Stimulated activated CD8-positive, alpha-beta memory T cell treated with anti-CD3 and anti-CD28 coated beads, Interleukin-2, amount 100 ng/mL, for 1 hour (primary cell): ENCODE results near the gene CDK2AP2.
"Not testable (repeated sequence)": the region's sequence is repeated elsewhere in the genome, so short reads cannot be mapped to it uniquely, and the experiment has no call there.

Experiments
- DNase-seq, 2 donors: peaks; one replicate each; pipeline ENCODE4 v3.0.0-alpha.2; 2020; ENCODE audit warnings: low read depth in 2 of 2

Gene CDK2AP2, protein sequence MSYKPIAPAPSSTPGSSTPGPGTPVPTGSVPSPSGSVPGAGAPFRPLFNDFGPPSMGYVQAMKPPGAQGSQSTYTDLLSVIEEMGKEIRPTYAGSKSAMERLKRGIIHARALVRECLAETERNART

DNA sequence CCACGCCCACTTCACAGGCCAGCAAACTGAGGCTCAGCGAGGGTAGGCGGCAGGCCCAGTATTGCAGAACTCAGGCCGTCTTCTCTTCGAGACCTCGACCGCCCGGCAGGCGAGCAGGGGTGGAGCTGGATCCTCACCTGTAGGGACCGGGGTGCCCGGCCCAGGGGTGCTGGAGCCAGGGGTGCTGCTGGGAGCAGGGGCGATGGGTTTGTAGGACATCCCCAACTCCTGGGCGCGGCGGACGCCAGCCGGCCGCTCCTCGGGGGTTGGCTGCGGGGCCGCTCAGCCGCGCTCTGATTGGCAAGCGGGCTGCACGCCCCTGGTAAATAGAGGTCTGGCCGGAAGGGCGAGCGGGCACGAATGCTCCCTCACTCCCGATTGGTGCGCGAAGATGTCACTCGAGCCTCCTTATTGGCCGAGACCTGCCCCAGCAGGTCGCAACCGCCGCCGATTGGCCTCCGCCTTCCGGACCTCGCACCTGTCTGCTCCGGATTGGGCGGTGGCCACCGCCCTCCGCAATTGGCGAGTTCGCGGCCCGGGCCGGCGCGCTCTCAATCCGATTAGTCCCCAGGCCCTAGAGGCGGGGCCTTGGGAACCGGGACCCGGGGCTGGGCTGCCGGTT is at the start of gene CDK2AP2:
CDK2AP2 (minus strand) TSS at position 299 of the 622 bp plus-strand sequence; CDS start at position 219, 80 bp downstream.
- DNase-seq = peak; percentile 93 to 95

DNA sequence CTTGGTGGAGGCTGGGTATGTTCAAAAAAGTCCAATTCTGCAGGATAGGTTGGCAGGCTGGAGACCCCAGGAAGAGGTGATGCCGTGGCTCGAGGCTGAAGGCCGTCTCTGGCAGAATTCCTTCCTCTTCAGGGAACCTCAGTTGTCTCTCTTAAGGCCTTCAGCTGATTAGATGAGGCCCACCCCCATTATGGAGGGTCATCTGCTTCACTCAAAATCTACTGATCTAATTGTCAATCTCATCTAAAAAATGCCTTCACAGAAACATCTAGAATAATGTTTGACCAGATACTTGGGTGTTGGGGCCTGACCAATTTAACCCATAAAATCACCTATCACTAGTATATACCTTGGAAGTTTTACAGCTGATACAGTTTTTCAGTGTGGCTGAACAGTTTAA is 48.3 kb upstream of the CDK2AP2 start:
- no peak for DNase-seq

DNA sequence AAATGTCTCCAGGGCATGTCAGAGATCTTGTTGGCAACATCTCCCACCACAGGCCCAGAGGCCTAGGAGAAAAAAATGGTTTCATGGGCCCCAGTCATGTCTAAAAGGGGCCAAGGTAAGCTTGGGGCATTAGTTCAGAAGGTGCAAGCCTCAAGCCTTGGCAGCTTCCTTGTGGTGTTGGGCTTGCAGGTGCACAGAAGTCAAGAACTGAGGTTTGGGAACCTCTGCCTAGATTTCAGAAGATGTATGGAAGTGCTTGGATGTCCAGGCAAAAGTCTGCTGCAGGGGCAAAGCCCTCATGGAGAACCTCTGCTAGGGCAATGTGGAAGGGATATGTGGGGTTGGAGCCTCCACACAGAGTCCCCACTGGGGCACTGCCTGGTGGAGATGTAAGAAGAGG is 43.7 kb upstream of the CDK2AP2 start:
- not testable (repeated sequence) for DNase-seq

DNA sequence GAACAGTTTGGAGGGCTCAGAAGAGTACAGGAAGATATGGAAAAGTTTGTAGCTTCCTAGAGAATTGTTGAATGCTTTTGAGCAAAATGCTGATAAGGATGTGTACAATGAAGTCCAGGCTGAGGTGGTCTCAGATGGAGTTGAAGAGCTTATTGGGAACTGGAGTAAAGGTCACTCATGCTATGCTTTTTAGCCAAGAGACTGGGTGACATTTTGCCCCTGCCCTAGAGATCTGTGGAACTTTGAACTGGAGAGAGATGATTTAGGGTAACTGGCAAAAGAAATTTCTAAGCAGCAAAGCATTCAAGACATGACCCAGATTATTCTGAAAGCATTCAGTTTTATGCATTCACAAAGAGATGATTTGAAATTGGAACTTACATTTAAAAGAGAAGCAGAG is 43.2 kb upstream of the CDK2AP2 start:
- DNase-seq = no peak

DNA sequence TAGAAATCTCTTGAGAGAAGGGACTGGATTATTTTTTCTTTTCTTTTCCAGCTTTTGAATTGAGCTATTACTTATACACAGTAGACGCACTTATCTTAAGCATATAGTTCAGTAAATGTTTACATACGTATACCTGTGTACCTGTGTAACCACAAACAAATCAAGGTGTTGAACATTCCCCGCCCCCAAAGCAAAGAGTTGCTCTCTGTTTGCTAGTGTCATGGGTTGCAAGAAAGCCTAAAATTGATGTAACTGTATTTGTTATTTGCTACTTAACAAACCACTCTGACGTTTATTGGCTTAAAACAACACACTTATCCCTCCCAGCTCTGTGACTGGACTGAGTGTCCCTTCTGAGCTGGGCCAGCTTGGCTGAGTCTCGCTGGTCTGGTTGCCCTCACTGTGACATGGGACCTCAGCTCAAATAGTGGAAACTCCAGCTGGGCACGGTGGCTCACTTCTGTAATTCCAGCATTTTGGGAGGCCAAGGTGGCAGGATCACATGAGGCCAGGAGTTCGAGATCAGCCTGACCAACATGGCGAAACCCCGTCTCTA is 40.7 kb upstream of the CDK2AP2 start:
- no peak for DNase-seq

DNA sequence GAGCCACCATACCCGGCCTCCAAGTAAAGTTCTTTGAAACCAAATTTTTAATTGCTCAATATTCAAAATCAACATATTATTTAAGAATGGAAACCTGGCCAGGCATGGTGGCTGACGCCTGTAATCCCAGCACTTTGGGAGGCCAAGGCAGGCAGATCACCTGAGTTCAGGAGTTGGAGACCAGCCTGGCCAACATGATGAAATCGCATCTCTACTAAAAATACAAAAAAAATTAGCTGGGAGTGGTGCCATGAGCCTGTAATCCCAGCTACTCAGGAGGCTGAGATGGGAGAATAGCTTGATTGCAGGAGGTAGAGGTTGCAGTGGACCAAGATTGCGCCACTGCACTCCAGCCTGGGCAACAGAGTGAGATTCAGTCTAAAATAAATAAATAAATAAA is 40.1 kb upstream of the CDK2AP2 start:
- not testable (repeated sequence) for DNase-seq

DNA sequence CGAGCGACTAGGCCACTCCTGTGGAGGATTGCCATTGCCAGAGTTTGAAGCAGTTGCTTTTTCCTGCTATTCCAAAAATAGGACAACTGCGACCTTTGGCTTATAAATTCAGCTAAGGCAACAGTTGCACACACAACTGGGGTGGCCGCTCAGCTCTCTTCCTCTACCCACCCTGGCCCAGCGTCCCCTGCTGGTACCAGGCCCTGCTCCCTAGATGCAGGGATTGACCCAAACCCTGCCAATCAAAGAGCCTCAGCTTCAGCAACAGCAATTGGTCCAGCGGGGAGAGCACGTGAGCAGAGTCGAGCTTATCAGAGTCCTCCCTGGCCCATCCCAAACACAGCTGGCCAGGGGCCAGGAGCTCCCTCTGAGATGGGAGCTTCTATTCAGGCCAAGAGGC is 37.3 kb upstream of the CDK2AP2 start:
- no peak for DNase-seq

DNA sequence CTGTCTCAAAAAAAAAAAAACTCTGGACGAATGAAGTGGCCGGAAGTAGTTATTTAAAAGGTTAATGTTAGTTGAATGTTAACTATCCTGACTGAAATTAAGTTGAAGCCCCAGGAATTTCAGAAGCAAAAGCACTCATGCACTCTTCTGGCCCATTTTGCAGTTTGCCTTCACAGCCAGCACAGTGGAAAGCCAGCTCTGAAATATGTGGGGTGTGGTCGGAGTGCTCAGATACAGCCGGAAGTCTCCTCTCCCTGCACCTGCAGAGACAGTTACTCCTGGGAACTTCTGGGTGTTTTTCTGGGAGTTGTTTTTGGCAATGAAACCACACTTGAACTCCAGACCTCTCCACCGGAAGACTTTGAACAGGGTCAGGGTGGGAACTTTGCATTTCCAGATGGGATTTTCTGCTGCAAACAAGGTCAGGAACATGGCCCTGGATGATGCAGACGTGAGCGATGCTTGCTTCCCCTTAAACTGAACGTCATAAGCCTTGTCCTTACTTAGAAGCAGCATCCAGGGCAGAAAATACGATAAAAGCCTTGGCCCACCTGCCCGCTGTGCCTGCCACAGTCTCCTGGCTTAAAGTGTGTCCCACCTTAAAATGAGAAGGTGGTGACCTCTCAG is 36.8 kb upstream of the CDK2AP2 start:
- no peak for DNase-seq

DNA sequence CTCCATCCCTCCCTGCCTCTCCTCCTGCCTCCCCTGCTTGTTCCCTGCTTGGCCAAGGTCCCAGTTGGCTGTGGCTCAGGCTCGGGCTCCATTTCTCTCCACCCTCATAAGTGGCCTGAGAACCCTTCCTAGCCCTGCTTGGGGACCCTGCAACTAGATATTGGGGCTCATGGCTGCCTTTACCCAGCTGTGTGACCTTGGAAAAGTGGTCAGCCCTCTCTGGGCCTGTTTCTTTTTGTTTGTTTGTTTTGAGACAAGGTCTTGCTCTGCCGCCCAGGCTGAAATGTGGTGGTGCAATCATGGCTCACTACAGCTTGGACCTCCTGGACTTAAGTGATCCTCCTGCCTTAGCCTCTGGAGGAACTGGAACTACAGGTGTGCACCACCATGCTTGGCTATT is 35.6 kb upstream of the CDK2AP2 start:
- DNase-seq = no peak

DNA sequence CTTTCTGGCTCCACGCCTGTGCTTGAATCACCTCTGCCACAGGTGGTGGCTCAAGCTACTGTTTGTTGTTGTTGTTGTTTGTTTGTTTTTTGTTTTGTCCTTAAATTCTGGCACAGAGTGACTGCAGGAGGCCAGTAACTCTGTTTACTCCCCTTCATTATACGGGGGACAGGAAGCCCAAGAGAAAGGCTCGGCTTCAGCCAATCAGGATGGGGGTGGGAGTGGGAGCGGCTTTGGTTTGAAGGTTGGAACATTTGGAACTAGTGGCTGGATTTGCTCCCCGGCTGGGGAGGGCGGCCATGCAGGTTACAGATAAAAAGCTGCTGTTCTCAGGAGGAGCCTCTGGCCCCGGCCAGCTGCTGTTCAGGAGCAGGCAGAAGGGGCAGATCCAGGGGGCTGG is 35.0 kb upstream of the CDK2AP2 start:
- DNase-seq = no peak

DNA sequence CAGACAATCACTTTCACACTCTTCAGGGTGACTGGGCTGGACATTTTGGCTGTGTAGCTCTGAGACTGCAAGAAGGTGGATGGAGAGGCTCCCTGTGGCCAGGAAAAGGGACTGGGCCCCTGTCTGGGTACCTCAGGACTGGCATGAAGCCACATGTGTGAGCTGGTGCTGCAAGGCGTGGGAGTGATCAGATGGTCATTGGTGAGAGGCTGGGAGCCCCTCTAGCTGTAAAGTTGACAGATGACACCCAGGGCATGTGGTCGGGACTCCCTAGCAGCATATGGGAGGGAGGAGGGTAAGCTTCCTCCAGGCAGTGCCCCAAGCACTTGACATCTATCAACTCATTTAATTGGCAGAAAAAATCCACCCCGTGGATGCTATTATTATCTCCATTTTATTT is 34.2 kb upstream of the CDK2AP2 start:
- DNase-seq = no peak

DNA sequence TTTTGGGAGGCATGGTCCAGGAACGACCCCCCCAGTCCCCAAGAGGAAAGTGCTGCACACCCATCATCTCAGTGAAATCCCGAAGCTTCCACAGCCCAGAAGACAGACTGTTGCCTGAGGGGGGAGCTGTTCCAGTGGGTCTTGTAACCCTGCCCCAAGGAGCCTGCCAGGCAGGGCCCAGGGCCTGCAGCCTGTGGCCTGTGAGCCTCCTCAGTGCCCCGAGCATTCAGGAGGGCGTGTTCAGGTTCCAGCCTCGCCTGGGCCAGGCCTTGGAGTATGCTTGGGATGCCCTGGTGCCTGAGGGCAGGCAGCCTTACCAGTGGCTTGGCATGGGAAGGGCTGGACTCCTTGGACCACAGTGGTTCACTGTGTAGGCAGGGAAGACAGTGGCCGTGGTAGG is 33.2 kb upstream of the CDK2AP2 start:
- DNase-seq = no peak

DNA sequence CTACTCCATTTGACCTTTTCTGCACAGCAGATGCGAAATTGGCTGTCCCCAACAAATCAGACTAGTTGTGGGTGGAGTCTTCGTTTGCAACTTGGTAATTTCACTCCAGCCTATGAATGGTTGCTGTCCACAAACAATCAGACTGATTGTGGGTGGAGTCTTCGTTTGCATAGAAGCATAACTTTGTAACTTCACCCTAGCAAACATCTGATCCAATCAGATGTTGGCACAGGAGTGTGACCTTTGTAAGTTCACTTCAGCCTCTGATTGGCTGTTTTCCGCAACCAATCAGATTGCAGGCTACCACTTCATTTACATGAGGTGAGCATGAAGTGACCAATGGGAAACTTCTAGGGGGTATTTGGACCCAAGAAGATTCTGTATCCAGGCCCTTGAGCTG is 31.6 kb upstream of the CDK2AP2 start:
- DNase-seq = no peak

DNA sequence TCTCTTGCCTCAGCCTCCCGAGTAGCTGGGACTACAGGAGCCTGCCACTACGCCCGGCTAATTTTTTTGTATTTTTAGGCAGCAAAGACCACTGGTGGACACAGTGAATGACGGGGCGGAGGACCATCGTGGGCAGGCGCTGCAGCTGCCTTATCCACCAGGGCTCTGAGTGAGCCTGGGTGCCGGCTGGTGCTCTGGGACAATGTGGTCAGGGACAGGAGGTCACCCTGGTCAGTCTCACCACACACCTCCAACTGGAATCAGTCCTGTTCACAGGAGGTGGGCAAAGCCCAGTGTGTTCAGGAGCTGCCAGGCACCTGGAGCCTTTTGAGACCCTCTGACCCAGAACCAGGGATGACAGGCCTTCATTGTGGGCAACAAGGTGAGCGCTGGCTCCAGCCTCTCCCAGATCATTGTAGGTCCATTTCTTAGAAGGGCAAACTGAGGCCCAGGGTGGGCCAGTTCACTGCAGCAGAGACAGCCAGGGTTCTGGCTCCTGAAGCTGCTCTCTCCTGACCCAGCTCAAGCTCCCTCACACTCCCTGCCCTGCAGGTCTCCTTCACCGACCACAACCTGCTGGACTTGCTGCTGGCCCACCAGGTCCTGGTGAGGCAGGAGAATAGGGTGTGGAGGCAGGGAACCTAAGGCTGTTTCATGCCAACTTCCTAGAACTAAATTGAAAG is 31.0 kb upstream of the CDK2AP2 start:
- no peak for DNase-seq

DNA sequence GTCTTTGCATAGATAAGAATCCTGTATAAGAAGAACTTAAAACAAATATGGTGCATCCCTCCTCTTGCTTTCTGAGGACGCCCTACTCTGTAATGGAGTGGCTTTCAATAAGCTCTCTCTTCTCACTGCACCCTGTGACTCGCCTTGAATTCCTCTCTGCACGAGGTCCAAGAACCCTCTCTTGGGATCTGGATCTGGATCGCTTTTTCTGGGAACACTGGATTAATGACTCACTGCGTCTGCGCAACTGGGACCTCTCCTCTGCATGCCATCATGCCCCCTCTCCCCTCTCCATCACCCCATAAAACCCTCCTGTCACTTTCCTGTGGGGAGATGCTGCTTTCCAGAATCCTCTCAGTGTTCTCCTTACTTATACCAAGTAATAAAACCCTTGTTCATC is 30.3 kb upstream of the CDK2AP2 start:
- no peak for DNase-seq

DNA sequence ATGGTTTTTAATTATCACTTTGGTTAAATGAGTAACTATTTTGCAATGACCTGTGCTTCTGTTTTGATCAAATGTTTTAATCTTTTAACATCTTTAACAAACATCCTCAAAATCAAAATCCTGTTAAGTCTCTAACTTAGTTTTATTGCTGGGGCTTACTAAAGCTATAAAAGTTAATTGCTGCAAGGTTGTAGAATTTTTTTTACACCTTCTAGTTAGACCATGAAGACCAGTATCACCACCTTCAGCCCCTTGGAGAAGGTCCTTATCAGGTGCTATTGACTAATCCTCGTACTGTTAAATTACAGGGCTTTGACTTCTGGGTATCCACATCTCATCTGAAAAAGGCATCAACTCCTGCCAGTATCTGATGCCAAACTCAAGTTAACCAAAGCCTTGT is 27.6 kb upstream of the CDK2AP2 start:
- DNase-seq = no peak

DNA sequence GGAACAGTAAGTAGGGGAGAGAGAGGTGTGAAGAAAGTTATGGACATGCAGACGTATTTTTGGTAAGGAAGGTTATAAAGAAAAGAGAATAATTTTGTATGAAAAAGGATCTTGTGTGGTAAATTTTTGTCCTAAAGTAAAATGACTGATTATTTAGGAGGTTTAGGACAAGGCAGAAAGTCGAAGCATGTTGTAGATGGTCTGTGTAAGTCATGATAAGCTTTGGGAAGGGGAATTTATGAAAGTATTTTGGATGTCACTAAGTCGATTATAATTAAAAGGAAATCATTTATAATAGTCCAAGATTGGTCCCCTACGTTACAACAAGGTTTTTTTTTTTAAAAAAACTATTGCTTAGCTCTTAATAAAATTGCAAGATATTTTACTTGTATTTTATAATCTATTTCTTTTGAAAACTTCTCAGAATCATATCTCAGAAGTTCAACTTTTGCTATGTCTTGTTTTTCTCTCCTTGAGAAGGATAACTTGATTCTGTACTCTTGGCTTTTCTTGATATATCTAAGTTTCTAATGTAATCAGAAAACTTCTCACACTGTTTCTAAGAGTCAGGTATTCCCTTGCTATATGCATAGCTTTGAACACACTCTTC is 26.2 kb upstream of the CDK2AP2 start:
- DNase-seq = no peak

DNA sequence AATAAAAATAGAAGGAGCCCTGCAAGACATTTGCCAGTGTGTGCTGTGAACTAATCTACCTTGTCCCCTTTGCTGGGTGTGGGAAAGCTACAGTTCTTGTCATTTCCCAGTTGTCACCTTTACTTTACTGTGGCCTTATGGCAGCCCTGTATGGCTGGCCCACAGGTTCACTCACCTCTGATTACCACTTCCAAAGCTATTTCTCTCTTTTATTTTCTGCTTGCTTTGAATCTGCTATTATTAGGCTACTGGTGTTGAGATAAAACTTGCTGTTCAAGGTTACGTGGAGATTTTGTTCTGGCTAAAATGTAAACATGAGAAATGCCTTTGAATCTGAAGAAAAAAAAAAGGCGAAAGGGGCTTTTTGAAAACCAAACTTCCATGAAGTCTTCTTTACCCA is 24.9 kb upstream of the CDK2AP2 start:
- DNase-seq = no peak

DNA sequence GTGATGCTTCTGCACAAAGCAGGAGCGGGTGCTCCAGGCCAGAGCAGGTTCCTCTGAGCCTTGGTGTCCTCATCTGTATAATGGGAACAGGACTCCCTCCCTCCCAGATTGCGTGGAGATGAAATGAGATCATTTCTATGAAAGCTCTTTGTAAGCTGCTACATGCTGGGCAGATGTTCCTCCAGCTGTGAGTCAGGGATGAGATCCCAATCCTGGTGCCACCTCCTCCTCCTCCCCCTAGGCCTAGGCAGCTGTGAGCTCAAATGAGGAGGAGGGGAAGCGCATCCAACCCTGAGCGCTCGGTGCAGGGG is 22.3 kb upstream of the CDK2AP2 start:
- DNase-seq = no peak

DNA sequence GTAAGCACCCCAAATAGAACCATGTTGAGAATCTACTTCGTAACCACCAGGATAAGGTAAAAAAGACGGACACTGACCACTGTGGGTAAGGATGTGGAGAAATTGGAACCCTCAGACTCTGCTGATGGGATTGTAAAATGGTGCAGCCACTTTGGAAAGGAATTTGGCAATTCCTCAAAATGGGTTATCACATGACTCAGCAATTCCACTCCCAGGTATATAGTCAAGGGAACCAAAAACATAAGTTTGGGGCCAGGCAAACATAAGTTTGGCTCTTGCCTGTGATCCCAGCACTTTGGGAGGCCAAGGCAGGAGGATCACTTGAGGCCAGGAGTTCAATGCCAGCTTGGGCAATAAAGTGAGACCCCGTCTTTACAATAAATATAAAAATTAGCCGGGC is 20.4 kb upstream of the CDK2AP2 start:
- no peak for DNase-seq

DNA sequence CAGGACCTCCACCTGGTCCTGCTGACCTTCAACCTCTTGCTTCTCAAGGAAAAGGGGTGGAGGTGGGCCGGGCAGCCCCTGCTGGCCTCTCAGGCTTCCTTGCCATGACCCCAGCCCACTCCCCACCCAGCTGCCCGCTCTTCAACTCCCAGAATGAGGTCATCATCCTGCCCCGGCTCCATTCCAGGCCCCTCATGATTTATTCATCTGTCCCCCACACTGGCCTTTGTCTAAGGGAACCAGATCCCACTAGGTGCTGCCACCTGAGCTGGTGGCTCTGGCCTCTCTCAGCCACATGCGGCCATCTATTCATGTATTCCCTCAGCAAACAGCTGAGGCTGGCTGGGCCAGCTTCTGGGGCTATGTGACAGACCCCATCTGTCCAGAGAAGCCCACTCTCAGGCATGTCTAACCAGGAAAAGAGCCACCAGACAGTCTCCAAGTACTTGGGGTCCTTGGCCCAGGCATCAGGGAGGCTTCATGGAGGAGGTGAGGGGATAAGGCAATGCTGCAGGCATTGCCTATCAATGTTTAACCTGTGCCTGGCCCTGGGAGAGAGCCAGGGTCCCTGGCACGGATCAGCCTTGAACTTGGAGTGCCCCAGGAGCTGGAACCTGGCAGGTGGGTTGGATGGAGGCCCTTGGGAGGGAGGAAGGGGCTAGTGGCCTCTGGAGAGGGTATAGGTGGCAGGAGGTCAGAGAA is 17.5 kb upstream of the CDK2AP2 start:
- DNase-seq = no peak

DNA sequence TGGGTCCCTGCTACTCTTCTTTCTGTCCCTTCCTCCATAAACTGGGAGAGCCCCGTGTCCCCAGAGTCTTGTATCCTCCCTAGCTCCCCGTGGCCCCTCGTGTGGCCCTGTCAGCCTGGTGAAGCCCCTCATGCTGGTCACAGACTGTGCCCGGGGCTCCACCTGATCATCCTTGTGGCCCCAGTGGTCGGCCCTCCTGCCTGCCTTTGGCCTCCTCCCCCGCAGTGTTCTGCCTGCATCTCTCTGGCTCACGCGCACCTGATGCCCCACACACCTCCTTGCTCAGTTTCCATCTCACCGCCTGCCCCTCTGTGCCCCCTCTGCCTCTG is 16.5 kb upstream of the CDK2AP2 start:
- no peak for DNase-seq
